Activated B cell treated with CpG ODN at 0.5 μM for 24 hours (primary cell): Measurements from ENCODE around the gene SLC66A2. TPM values are rescaled to one million over a fixed set of nuclear protein-coding genes. Genes with fewer than 3 reads are reported as not detected.

Experiments used
- ATAC-seq: fragments of 200-7000 bp; cut with Tn5 transposase; one replicate; pipeline ENCODE4 v1.10.0; 2021; ENCODE audit warnings: low read depth, mild to moderate bottlenecking, moderate library complexity
- CTCF ChIA-PET: fragments of 350-600 bp; sonication (Branson Sonifier 250); formaldehyde crosslinking; loops from one replicate; lab custom pipeline; 2021; ENCODE audit warnings: antibody characterized with exemption; lab: Charles Lee
- POLR2A ChIA-PET: fragments of 350-600 bp; sonication (Branson Sonifier 250); formaldehyde crosslinking; loops from one replicate; lab custom pipeline; 2021; ENCODE audit warnings: antibody characterized with exemption; lab: Charles Lee
- DNase-seq: peaks from one replicate; pipeline ENCODE4 v3.0.0; 2022
- H3K27ac Mint-ChIP-seq: one replicate; pipeline ENCODE4 v1.8.0; 2020; ENCODE audit warnings: mixed read lengths
- H3K27me3 Mint-ChIP-seq: one replicate; pipeline ENCODE4 v1.8.0; 2021; ENCODE audit warnings: mixed read lengths
- H3K36me3 Mint-ChIP-seq: one replicate; pipeline ENCODE4 v1.8.0; 2021; ENCODE audit warnings: low read depth, mixed read lengths
- H3K4me1 Mint-ChIP-seq: one replicate; pipeline ENCODE4 v1.8.0; 2021; ENCODE audit warnings: mixed read lengths
- H3K4me3 Mint-ChIP-seq: one replicate; pipeline ENCODE4 v1.8.0; 2020; ENCODE audit warnings: mild to moderate bottlenecking, mixed read lengths
- H3K9me3 Mint-ChIP-seq: one replicate; pipeline ENCODE4 v1.8.0; 2020; ENCODE audit warnings: mixed read lengths
- intact Hi-C: fragments of 100-400 bp; cut with micrococcal nuclease; formaldehyde crosslinking; loops from one replicate; pipeline ENCODE4 v1.15.1; 2024
- total RNA-seq: library from RNA; stranded (reverse); gene quantifications from 2 replicates; pipeline ENCODE4 v1.2.3, GENCODE V29; 2022
- TF ChIP-seq, protein P1 (sequence below): fragments of 200-600 bp; IDR thresholded peaks from one replicate; pipeline ENCODE4 v1.8.0; 2022; ENCODE audit warnings: antibody characterized with exemption, mild to moderate bottlenecking

The SLC66A2 gene
- total RNA-seq, 1 donor from 2014 or later, result 36.4 TPM

DNA sequence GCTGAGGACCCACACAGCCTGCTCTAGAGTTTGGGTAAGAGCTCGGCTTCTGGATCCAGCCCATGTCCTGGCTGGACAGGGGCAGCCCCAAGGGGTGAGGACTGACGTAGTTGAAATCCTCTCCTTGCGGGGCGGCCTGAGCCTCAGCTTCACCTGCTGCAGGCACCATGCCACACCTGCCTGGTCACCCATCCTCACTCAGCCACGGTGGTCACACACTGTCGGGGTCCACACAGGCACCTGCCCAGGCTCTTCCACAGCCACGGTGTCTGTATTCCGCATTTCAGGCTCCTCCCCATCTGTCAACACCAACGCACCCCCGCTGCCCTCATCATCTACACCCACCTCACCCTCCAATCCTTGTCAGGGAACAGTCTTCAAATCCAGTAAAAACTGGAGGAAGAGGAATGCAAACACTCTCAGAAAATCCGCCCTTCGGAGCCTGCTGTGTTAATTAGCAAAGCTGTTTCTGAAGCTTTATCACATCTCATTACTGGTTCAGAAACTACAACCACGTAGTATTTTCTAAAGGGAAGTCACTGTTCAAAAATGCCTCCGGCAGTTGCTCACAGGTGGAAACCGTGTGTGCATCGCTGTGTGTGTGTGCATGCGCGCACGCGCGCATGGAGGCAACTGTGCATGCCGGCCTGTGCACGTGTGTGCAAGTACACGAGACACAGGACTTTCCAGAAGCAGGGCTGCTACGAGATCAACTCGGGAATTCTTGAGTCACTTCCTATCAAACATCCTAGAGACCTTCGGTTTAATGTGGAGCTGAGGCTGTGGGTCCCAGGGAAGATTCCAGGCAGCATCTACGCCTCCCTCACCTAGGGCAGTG, 38.2 kb downstream of the SLC66A2 start:
- Mint-ChIP-seq H3K27ac (no peak overlapping the region), H3K9me3 (no peaks in the 10 kb centered on the region), H3K36me3 (peaks cover 54% of the 10 kb centered on the region), H3K27me3 (no peaks in the 10 kb centered on the region), H3K4me1 (peaks cover 31% of the 10 kb centered on the region), H3K4me3 (peak overlapping the region; percentile 25)
- TF ChIP-seq, protein P1, sequence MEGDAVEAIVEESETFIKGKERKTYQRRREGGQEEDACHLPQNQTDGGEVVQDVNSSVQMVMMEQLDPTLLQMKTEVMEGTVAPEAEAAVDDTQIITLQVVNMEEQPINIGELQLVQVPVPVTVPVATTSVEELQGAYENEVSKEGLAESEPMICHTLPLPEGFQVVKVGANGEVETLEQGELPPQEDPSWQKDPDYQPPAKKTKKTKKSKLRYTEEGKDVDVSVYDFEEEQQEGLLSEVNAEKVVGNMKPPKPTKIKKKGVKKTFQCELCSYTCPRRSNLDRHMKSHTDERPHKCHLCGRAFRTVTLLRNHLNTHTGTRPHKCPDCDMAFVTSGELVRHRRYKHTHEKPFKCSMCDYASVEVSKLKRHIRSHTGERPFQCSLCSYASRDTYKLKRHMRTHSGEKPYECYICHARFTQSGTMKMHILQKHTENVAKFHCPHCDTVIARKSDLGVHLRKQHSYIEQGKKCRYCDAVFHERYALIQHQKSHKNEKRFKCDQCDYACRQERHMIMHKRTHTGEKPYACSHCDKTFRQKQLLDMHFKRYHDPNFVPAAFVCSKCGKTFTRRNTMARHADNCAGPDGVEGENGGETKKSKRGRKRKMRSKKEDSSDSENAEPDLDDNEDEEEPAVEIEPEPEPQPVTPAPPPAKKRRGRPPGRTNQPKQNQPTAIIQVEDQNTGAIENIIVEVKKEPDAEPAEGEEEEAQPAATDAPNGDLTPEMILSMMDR, result no peak
- CTCF ChIA-PET, result interaction anchor here (0.6 kb wide), 1 partner anchor 100 kb away, joined by 4 read pairs; no protein-coding TSS in a partner anchor
- no peak for ATAC-seq
- POLR2A ChIA-PET, result no interaction called here
- intact Hi-C loops, result loop anchor here (5.0 to 10.0 kb wide), 3 partner anchors 34 to 58 kb away; partner anchors contain the start of gene HSBP1L1
- DNase-seq, result no peak

DNA sequence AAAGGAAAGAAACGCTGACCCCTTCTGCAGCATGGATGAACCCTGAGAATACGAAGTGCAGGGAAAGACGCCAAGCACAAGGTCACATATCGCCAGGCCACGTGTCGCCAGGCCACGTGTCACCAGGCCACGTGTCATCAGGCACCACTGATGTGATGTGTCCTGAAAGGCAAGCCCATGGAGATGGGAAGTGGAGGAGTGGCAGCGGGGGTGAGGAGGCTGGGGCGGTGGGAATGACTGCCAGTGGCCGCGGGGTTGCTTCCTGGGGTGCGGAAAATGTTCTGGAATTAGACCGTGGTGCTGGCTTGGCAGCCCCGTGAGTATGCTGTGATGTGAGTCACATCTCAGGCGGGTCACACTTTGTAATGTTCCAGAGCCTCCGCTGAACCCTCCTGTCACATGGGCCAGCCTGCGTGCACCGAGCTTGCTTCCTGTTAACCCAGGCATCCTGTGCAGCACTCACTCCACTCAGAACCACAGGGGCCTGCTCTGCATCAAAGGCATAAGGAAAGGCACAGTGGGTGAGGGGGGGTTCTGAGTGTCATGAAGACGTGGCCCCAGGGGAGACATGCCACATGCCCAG, 39.0 kb downstream of the SLC66A2 start:
- intact Hi-C loops, result loop anchor here (5.0 to 10.0 kb wide), 3 partner anchors 35 to 58 kb away; partner anchors contain the start of gene HSBP1L1
- H3K4me3 Mint-ChIP-seq, result no peak overlapping the region
- H3K4me1 Mint-ChIP-seq, result peaks cover 31% of the 10 kb centered on the region
- TF ChIP-seq, protein P1, result no peak
- no peak overlapping the region for H3K27ac Mint-ChIP-seq
- no peaks in the 10 kb centered on the region for H3K27me3 Mint-ChIP-seq
- H3K9me3 Mint-ChIP-seq, result no peaks in the 10 kb centered on the region
- H3K36me3 Mint-ChIP-seq, result peaks cover 52% of the 10 kb centered on the region
- DNase-seq (peak; percentile 12), ATAC-seq (peak; percentile 60)
- ChIA-PET CTCF (no interaction called here), POLR2A (no interaction called here)

DNA sequence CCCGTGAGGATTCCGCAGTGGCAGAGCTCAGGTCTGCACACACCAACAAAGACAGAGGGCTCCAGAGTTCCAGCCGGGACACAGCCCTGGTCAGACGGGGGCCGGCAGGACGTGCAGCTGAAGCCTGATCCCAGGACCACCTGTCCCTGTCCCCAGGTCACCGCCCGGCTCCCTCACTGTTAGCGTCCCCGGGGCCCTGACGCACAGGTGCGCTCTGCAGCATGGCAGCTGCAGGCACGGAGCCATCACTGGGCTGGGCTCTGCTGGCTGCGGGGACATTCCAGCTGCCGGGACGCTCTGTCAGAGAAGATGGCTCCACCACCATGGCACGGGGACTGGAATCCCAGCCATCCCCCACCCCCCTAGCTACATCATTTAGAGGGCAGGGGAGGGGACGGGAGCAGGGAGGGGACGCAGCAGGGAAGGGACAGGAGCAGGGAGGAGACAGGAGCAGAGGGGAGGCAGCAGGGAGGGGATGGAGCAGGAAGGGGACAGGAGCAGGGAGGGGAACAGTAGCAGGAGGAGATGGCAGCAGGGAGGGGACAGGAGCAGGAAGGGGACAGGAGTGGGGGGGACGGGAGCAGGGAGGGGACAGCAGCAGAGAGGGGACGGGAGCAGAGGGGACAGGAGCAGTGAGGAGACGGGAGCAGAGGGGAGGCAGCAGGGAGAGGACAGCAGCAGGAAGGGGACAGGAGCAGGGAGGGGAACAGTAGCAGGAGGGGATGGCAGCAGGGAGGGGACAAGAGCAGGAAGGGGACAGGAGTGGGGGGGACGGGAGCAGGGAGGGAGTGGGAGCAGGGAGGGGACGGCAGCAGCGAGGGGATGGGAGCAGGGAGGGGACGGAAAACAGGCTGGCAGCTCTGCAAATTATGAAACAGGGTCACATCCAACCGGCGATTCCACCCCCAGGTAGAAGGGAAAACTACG, 39.8 kb downstream of the SLC66A2 start:
- DNase-seq, result no peak
- H3K27me3 Mint-ChIP-seq, result no peaks in the 10 kb centered on the region
- CTCF ChIA-PET, result no interaction called here
- POLR2A ChIA-PET, result no interaction called here
- H3K27ac Mint-ChIP-seq, result no peak overlapping the region
- H3K36me3 Mint-ChIP-seq, result peaks cover 47% of the 10 kb centered on the region
- intact Hi-C loops, result loop anchor here (5.0 to 10.0 kb wide), 3 partner anchors 36 to 57 kb away; partner anchors contain the start of gene HSBP1L1
- no peak for ATAC-seq
- no peak overlapping the region for H3K4me3 Mint-ChIP-seq
- H3K4me1 Mint-ChIP-seq, result peaks cover 31% of the 10 kb centered on the region
- H3K9me3 Mint-ChIP-seq, result no peaks in the 10 kb centered on the region
- TF ChIP-seq, protein P1, result no peak

DNA sequence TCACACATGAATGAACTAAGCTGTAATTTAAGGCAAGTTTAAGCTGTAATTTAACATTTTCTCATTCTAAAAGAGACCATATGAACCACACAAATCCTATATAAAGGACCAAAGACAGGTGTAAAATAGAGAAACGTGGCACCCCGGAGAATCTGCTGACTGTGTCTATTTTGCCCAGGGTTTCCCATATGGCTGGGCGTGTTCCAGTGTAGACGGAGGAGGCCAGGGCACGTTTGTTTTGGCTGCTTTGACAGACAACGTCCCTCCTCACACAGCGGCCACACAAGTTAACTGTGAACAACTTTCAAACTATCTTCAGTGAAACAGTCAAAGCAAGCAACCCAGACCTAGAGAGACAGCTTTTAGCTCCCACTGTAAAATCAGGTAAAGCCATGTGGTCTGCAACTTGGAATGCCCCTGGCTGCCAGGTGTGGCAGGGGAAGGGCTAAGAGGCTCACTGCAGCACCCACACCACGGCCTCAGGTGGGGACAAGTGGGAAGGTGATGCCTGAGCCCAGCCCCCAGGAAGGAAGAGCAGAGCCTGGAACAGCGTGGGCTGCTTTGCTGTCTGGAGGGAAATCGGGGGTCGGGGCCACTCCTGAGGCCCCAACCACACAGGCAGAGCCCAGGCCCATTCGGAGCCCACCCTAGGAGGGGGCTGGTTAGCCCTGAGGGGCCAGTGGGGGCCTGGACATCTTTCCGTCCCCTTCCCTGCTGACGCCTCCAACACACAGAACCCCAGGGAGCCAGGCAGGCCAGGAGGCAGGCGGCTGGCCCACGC, 40.7 kb downstream of the SLC66A2 start:
- intact Hi-C loops, result loop anchor here (5.0 to 10.0 kb wide), 3 partner anchors 37 to 56 kb away; partner anchors contain the start of gene HSBP1L1
- peaks cover 28% of the 10 kb centered on the region for H3K4me1 Mint-ChIP-seq
- peaks cover 45% of the 10 kb centered on the region for H3K36me3 Mint-ChIP-seq
- no peak overlapping the region for H3K27ac Mint-ChIP-seq
- DNase-seq, result no peak
- ATAC-seq, result no peak
- TF ChIP-seq, protein P1, result no peak
- H3K9me3 Mint-ChIP-seq, result no peaks in the 10 kb centered on the region
- H3K27me3 Mint-ChIP-seq, result no peaks in the 10 kb centered on the region
- CTCF ChIA-PET, result no interaction called here
- no peak overlapping the region for H3K4me3 Mint-ChIP-seq
- POLR2A ChIA-PET, result no interaction called here
